ENCODE results near the gene GCC1. TPM values are rescaled to one million over a fixed set of nuclear protein-coding genes. Genes with fewer than 3 reads are reported as not detected.

The GCC1 gene
- total RNA-seq, 2 donors from 2014 or later, result 22.5 to 32.3 TPM

DNA sequence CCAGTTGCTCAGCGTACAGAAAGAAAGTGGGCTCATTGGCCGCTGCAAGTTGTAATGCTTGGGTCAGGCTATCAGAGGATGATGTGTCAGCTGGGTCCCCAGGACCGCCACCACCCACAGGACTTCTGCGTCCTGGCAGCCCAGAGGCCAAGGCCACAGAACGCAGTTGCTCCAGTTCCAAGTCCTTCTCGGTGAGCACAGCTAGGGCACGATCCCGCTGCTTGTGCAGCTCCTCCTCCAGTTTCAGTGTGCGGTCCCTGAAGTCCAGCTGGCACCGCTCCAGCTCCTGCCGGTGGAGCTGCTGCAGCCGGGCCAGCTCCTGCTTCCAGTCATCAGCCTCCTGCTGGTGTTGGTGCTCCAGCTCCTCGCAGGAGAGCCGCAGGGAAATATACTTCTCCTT, 3.0 kb downstream of the GCC1 start:
- Histone ChIP-seq H3K4me3 (no peak overlapping the region), H3K27ac (no peak overlapping the region), H3K4me1 (replicated peaks) (peaks cover 12% of the 10 kb centered on the region), H3K27me3 (replicated peaks; ENCODE audit: insufficient read depth) (no peaks in the 10 kb centered on the region), H3K9me3 (no peaks in the 10 kb centered on the region), H3K36me3 (peaks cover 0 to 8% of the 10 kb centered on the region in 2 donors)
- TF ChIP-seq POLR2A (IDR thresholded peaks at IDR 0.05) (no peak), POLR2AphosphoS5 (IDR thresholded peaks at IDR 0.05) (no peak)
- TF ChIP-seq, protein P1, sequence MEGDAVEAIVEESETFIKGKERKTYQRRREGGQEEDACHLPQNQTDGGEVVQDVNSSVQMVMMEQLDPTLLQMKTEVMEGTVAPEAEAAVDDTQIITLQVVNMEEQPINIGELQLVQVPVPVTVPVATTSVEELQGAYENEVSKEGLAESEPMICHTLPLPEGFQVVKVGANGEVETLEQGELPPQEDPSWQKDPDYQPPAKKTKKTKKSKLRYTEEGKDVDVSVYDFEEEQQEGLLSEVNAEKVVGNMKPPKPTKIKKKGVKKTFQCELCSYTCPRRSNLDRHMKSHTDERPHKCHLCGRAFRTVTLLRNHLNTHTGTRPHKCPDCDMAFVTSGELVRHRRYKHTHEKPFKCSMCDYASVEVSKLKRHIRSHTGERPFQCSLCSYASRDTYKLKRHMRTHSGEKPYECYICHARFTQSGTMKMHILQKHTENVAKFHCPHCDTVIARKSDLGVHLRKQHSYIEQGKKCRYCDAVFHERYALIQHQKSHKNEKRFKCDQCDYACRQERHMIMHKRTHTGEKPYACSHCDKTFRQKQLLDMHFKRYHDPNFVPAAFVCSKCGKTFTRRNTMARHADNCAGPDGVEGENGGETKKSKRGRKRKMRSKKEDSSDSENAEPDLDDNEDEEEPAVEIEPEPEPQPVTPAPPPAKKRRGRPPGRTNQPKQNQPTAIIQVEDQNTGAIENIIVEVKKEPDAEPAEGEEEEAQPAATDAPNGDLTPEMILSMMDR (IDR thresholded peaks at IDR 0.05), result no peak
- DNase-seq (ENCODE audit: low spot score), result no peak
- 75% methylated on average over 13 of the region's 14 CpGs for WGBS
- intact Hi-C loops (cut with DNase I), result loop anchor here (10.0 kb wide), 1 partner anchor 452 kb away; the partner anchor contains the start of gene LRRC4

- H3K4me1 ChIP-seq (replicated peaks), result peaks cover 12% of the 10 kb centered on the region
- H3K9me3 ChIP-seq, result no peaks in the 10 kb centered on the region
- 100% methylated on average over 1 of the region's 1 CpG for WGBS
- no peak overlapping the region for H3K27ac ChIP-seq
- H3K4me3 ChIP-seq, result no peak overlapping the region
- H3K36me3 ChIP-seq, result peaks cover 0 to 8% of the 10 kb centered on the region in 2 donors
- intact Hi-C loops (cut with DNase I), result loop anchor here (10.0 kb wide), 1 partner anchor 453 kb away; the partner anchor contains the start of gene LRRC4
- DNase-seq (ENCODE audit: low spot score), result no peak
- TF ChIP-seq, protein P1 (IDR thresholded peaks at IDR 0.05), result no peak
- no peak for TF ChIP-seq POLR2A (IDR thresholded peaks at IDR 0.05)
- H3K27me3 ChIP-seq (replicated peaks; ENCODE audit: insufficient read depth), result no peaks in the 10 kb centered on the region
Observed at GRCh38 chr7:127581716-127582115, 3.7 kb downstream of the GCC1 start.

DNA sequence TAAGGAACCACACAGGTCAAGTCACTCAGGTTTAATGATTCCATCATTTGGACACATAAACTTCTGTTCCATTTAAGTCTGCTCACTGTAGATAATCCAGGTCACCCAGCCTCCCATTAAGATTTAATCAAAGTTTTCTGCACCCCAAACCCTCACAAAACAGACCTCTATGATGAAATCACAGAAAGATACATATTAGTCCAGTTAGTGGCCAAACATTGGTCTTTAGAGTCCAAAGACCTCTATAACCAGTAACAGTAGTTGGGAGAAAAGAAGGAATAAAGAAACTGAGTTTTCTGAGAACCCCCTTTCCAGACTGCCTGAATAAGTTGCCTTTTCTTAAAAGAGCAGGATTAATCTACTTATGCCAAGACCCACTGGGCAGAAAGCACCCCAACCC, 4.8 kb downstream of the GCC1 start:
- Histone ChIP-seq H3K36me3 (peaks cover 0 to 8% of the 10 kb centered on the region in 2 donors), H3K4me1 (replicated peaks) (peaks cover 12% of the 10 kb centered on the region), H3K4me3 (no peak overlapping the region), H3K9me3 (no peaks in the 10 kb centered on the region), H3K27ac (no peak overlapping the region), H3K27me3 (replicated peaks; ENCODE audit: insufficient read depth) (no peaks in the 10 kb centered on the region)
- no peak for TF ChIP-seq POLR2A (IDR thresholded peaks at IDR 0.05)
- TF ChIP-seq POLR2AphosphoS5 (IDR thresholded peaks at IDR 0.05), result no peak
- TF ChIP-seq, protein P1 (IDR thresholded peaks at IDR 0.05), result no peak
- no peak for DNase-seq (ENCODE audit: low spot score)
- intact Hi-C loops (cut with DNase I), result loop anchor here (10.0 kb wide), 1 partner anchor 454 kb away; the partner anchor contains the start of gene LRRC4

GRCh38 chr7:127578711-127579275, 6.6 kb downstream of the GCC1 start:
- TF ChIP-seq POLR2A (IDR thresholded peaks at IDR 0.05), result no peak
- no peak for TF ChIP-seq POLR2AphosphoS5 (IDR thresholded peaks at IDR 0.05)
- TF ChIP-seq, protein P1 (IDR thresholded peaks at IDR 0.05), result no peak
- no peak for DNase-seq (ENCODE audit: low spot score)
- no peaks in the 10 kb centered on the region for H3K9me3 ChIP-seq
- H3K27ac ChIP-seq, result no peak overlapping the region
- WGBS, result 78% methylated on average over 4 of the region's 4 CpGs
- no peak overlapping the region for H3K4me3 ChIP-seq
- peaks cover 4% of the 10 kb centered on the region for H3K4me1 ChIP-seq (replicated peaks)
- intact Hi-C loops (cut with DNase I), result no loop called here
- no peaks in the 10 kb centered on the region for H3K27me3 ChIP-seq (replicated peaks; ENCODE audit: insufficient read depth)
- peaks cover 0 to 8% of the 10 kb centered on the region in 2 donors for H3K36me3 ChIP-seq

GRCh38 chr7:127578036-127578684, 7.2 kb downstream of the GCC1 start:
- WGBS, result 67% methylated on average over 5 of the region's 5 CpGs
- H3K36me3 ChIP-seq, result peaks cover 0 to 8% of the 10 kb centered on the region in 2 donors

More at GRCh38 chr7:127578036-127578684, 7.2 kb downstream of the GCC1 start:
- DNase-seq (ENCODE audit: low spot score), result no peak
- Histone ChIP-seq H3K27ac (no peak overlapping the region), H3K4me3 (no peak overlapping the region), H3K9me3 (no peaks in the 10 kb centered on the region), H3K4me1 (replicated peaks) (no peaks in the 10 kb centered on the region), H3K27me3 (replicated peaks; ENCODE audit: insufficient read depth) (no peaks in the 10 kb centered on the region)
- intact Hi-C loops (cut with DNase I), result no loop called here
- TF ChIP-seq POLR2A (IDR thresholded peaks at IDR 0.05) (no peak), POLR2AphosphoS5 (IDR thresholded peaks at IDR 0.05) (no peak)
- TF ChIP-seq, protein P1 (IDR thresholded peaks at IDR 0.05), result no peak

All from prostate gland (tissue), 2 donors.